Measurements from ENCODE around the gene DAB2IP.

Gene DAB2IP

DNA sequence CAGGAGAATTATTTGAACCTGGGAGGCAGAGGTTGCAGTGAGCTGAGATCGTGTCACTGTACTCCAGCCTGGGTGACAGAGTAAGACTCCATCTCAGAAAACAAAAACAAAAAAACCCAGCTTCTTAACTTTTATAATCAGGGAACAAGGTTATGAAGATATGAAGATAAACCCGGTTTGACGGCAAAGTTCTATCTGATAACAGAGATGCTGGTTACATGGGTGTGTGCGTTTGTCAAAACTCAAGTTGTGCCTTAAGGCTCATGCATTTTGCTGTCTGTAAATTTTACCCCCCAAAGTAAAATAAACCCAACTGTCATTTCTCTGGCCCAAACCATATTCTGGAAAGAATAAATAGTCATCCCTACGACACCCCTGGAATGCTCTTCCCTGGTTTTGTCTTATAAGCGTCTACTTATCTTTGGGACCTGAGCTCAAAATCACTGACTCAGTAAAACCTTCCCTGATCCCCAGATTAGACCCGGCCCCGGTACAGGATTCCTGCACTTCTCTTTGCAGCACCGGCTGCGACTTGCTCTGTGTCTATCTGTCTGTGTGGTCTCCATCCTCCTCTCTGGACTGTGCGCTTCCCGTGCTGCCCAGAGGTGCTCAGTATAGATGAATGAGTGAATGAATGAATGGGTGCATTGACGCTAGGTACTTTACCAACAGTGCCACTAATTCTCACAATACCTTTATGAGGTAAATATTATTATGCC, 172.2 kb downstream of the DAB2IP start:
- DNase-seq, result no peak

DNA sequence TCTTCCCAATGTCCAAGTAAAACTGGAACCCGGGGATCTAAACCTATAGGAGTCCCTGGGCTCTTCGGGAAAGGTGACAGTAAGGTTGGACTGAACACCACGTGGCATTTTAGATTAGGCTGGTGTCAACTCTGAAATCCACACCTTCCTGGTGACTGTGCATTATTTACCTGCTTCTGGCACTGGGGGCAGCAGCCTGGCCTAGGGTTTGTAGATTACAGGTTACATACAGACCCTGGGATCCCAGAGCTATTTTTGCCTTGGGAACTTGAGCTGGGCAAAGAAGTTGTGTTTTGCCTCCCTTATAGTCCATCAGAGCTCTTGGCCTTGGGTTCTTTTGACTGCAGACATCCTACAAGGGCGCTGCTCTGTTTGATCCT, 173.2 kb downstream of the DAB2IP start:
- DNase-seq, result peak in 1 of 2 experiments; percentile 39

DNA sequence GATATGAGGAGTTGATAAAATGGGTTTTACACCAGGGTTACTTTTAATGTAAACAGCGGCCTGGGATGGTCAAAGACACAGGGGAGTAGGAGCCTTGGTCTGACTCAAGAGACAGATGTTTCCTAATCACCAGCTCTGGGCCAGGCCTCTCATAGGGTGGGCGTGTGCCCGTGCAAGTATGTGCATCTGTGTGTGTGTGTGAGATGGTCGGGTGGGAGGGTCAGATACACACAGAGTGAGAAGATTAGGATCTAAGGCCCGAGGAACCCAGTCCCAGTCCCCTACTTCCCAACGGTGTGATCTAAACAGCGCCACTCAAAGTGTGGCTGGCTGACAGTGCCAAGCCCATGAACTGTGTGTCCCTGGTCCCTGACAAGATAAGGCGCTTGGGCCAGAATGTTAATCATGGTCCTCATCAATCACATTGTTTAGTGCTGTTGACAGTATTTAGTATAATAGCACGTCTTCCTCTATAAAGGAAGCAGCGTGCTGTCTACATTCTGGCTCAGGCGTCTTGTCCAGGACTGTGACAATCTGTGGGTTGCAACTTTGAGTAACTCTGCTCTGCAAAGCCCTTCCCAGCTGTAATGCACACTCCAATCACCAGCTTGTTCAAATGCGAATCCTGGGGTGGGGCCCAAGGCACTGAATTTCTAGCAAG, 173.7 kb downstream of the DAB2IP start:
- DNase-seq, result no peak

DNA sequence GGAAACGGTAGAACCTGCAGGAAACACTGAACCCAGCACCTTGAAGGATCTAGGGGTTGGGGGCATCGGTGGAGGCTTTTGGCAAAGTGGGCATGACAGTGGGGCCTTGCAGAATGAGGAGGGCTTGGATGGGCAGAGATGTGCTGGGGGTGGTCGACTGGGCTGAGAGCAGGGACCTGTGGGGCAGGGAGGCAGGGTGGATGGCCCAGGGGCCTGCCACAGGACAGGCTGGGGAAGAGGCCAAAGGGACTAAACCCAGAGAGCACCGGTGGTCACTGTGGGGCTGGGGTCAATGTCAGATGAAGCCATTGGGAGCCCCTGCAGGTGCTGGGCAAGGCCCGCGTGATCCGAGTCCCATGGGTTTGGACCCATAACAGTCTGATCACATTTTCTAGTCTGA, 175.3 kb downstream of the DAB2IP start:
- no peak for DNase-seq

DNA sequence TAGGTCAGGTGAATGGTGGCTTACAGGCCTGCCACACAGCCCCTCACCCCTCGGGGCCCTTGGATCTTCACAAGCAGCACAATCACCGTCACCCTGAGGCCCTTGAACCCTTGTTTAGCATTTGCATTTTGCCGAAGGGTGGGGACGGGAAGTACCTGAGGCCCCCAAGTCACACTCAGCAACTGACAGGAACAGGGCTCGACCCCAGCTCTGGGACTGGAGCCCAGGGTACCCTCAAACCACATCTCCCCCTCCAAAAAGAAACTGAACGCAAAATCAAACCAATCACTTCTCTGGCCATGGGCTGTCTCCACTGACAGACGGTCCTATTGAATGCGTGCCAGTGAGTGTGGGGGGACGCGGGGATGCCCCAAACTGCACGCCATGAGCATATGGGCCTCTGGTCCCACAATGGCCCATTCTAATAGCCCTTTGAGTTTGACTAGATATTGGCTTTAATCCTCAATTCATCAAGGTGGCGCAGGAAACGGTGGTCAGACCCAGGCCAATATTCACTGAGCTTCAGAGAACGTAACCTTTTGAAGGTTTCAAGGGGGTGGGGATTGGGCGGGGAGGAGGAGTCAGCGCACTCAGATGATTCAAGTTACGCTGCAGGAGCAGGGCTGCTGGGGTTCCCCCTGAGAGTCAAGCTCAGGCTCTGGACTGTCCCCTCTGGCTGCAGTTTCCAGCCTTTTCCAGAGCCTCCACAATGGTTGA, 176.0 kb downstream of the DAB2IP start:
- DNase-seq, result no peak

DNA sequence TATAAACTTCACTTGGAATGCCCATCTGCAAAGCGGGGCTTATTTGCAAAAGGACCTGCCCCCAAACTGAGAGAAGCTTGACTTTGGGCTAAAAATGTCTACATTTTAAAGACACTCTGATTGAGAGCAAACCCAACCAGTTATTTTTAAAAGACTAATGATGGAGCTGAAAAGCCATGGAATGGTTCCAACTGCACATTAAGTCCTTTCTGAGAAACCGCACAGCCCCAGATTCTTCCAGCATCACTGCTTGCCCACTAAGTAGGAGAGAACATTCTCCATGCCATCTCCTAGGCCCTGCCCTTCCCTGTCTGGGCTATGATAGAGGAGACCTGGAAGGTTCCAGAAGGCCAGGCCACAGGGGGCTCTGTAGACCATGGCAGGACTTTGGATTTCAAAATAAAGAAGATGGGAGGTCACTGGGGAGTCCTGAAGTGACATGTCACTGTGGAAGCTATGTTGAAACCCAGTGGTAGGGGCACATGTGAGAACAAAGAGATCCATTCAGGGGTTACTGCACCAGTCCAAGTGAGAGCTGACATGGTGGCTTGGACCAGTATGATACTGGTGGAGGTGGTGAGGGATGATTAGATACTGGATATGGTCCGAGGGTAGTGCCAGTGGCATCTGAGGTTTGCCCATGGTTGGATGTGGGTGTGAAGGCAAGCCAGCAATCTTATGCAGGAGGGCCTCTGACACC, 179.2 kb downstream of the DAB2IP start:
- no peak for DNase-seq

DNA sequence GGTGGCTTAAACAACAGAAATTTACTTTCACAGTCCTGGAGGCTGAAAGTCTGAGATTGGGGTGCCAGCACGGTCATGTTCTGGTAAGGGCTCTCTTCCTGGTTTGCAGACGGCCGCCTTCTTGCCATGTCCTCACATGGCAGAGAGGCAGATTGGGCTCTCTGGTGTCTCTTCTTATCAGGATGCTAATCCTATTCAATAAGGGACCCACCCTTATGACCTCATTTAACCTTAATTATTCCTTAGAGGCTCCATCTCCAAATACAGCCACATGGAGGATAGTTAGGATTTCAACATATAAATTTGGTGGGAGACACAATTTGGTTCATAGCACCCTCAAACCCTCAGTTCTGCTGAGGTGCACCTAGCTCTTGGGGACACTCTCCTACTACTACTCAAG, 180.4 kb downstream of the DAB2IP start:
- no peak for DNase-seq

DNA sequence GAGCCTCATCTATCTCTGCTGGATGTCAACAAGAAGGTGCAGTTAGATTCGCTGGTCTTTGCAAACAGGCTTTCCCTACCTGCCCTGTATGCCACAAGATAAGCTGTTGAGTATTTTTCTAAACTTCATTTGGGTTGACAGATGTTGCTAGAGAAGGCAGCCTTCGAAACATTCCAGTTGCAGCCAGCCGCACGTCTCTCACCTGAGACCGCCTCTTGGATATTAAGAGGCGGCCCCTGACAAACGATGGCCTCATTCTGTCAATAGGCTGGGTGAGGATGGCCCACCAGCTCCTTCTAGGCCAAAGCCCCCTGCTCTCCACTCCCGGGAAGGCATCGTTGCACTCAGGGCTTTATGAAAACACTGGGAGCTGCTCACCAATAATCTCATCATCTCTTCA, 181.6 kb downstream of the DAB2IP start:
- no peak for DNase-seq
